K562 (cell line): ENCODE data around the gene MED15. TPM values are rescaled to one million over a fixed set of nuclear protein-coding genes. Genes with fewer than 3 reads are reported as not detected.

Experiments
- COPS2 ChIP-seq: fragments of 450-650 bp; conservative IDR thresholded peaks from 2 replicates; pipeline ENCODE4 v1.6.1; 2016; ENCODE audit warnings: mild to moderate bottlenecking, moderate library complexity
- PHF20 ChIP-seq: fragments of 450-650 bp; IDR thresholded peaks from 2 replicates; pipeline ENCODE4 v1.6.1; 2018; ENCODE audit not compliant: partially characterized antibody
- ZC3H8 ChIP-seq: fragments of 450-650 bp; IDR thresholded peaks from 2 replicates; pipeline ENCODE4 v1.6.1; 2017
- polyA plus RNA-seq, 8 experiments: library from polyadenylated mRNA; depleted of rRNA in 4 of 8; stranded (reverse) in 5 of 8; unstranded in 3 of 8; fragments of >200 nt; fragmentation: Nextera tagmentation in 2 of 8; fragmentation: Illumina TruSeq in 1 of 8; extraction: Ambion mirVana in 2 of 8; extraction: Trizol in 1 of 8; gene quantifications; 2 replicates each; pipeline versions ENCODE4 v1.2.1 to v1.2.3, GENCODE V29; 2011 to 2014; ENCODE audit warnings: inconsistent platforms in 1 of 8, missing spikeins in 1 of 8
- total RNA-seq, 7 experiments: library from RNA; depleted of rRNA in 6 of 7; stranded (reverse); fragments of >200 nt in 6 of 7; fragmentation: Illumina TruSeq in 2 of 7; extraction: Trizol in 2 of 7; gene quantifications; 2 replicates each; pipeline versions ENCODE4 v1.2.1 to v1.2.3, GENCODE V29; 2011 to 2021; ENCODE audit warnings: low replicate concordance in 1 of 7
- TF ChIP-seq, protein P1 (sequence below): fragments of 450-650 bp; IDR thresholded peaks from 2 replicates; pipeline ENCODE4 v1.6.1; 2018; ENCODE audit not compliant: partially characterized antibody
- TF ChIP-seq, protein P2 (sequence below): sonication (generic); formaldehyde crosslinking; IDR thresholded peaks from 2 replicates; pipeline ENCODE4 v1.8.1; 2023; ENCODE audit warnings: mild to moderate bottlenecking, missing genetic modification reagents
- TF ChIP-seq, protein P3 (sequence below): fragments of 250-450 bp; sonication (Bioruptor Pico); IDR thresholded peaks from 2 replicates; pipeline ENCODE4 v1.9.0; 2021; ENCODE audit warnings: mild to moderate bottlenecking
- TF ChIP-seq, protein P4 (sequence below), 2 experiments: fragments of 450-650 bp; IDR thresholded peaks; 2 replicates each; pipeline ENCODE4 v1.6.1; 2018; ENCODE audit warnings: mild to moderate bottlenecking in 2 of 2, low read depth in 1 of 2; ENCODE audit not compliant: partially characterized antibody in 2 of 2
- TF ChIP-seq, protein P5 (sequence below): fragments of 450-650 bp; formaldehyde crosslinking; IDR thresholded peaks from 2 replicates; pipeline ENCODE4 v1.4.0; 2020; ENCODE audit warnings: mild to moderate bottlenecking
- TF ChIP-seq, protein P6 (sequence below): fragments of 250-450 bp; sonication (Bioruptor Pico); IDR thresholded peaks from 2 replicates; pipeline ENCODE4 v1.5.0; 2021; ENCODE audit warnings: mild to moderate bottlenecking, moderate library complexity

MED15 gene
- total and polyA plus RNA-seq, 9 of the 15 experiments (the other 6 are each of a cell fraction or from before 2014, with no cell fraction given) = 4.0 to 271 (median 60.1) TPM

DNA sequence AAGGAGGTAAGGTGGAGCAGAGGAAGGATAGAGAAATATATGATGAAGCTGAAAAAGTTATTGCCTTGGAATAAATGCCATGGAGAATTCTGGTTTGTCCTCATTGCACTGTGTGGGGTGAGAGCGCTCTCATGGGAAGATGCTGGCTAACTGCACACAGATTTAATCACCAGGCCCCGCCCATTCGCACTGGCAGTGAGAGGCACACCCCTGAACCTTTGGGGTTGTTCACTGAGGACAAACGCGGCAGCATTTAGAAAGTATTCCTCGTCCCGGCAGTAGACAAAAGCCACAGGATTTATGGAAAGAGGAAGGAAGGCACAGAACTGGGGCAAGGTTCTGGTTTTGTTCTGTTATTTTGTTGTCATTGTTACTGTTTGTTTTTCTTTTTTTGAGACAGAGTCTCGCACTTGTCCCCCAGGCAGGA lies 70.2 kb downstream of the MED15 start (continued):
- TF ChIP-seq, protein P1, sequence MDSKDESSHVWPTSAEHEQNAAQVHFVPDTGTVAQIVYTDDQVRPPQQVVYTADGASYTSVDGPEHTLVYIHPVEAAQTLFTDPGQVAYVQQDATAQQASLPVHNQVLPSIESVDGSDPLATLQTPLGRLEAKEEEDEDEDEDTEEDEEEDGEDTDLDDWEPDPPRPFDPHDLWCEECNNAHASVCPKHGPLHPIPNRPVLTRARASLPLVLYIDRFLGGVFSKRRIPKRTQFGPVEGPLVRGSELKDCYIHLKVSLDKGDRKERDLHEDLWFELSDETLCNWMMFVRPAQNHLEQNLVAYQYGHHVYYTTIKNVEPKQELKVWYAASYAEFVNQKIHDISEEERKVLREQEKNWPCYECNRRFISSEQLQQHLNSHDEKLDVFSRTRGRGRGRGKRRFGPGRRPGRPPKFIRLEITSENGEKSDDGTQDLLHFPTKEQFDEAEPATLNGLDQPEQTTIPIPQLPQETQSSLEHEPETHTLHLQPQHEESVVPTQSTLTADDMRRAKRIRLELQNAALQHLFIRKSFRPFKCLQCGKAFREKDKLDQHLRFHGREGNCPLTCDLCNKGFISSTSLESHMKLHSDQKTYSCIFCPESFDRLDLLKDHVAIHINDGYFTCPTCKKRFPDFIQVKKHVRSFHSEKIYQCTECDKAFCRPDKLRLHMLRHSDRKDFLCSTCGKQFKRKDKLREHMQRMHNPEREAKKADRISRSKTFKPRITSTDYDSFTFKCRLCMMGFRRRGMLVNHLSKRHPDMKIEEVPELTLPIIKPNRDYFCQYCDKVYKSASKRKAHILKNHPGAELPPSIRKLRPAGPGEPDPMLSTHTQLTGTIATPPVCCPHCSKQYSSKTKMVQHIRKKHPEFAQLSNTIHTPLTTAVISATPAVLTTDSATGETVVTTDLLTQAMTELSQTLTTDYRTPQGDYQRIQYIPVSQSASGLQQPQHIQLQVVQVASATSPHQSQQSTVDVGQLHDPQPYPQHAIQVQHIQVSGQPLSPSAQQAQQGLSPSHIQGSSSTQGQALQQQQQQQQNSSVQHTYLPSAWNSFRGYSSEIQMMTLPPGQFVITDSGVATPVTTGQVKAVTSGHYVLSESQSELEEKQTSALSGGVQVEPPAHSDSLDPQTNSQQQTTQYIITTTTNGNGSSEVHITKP = peak; percentile 63
- TF ChIP-seq, protein P2, sequence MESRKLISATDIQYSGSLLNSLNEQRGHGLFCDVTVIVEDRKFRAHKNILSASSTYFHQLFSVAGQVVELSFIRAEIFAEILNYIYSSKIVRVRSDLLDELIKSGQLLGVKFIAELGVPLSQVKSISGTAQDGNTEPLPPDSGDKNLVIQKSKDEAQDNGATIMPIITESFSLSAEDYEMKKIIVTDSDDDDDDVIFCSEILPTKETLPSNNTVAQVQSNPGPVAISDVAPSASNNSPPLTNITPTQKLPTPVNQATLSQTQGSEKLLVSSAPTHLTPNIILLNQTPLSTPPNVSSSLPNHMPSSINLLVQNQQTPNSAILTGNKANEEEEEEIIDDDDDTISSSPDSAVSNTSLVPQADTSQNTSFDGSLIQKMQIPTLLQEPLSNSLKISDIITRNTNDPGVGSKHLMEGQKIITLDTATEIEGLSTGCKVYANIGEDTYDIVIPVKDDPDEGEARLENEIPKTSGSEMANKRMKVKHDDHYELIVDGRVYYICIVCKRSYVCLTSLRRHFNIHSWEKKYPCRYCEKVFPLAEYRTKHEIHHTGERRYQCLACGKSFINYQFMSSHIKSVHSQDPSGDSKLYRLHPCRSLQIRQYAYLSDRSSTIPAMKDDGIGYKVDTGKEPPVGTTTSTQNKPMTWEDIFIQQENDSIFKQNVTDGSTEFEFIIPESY (CRISPR knock-in tag) = no peak
- TF ChIP-seq, protein P3, sequence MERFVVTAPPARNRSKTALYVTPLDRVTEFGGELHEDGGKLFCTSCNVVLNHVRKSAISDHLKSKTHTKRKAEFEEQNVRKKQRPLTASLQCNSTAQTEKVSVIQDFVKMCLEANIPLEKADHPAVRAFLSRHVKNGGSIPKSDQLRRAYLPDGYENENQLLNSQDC (CRISPR knock-in tag) = no peak
- TF ChIP-seq ZC3H8 (no peak), COPS2 (no peak), PHF20 (no peak)
- TF ChIP-seq, protein P4, sequence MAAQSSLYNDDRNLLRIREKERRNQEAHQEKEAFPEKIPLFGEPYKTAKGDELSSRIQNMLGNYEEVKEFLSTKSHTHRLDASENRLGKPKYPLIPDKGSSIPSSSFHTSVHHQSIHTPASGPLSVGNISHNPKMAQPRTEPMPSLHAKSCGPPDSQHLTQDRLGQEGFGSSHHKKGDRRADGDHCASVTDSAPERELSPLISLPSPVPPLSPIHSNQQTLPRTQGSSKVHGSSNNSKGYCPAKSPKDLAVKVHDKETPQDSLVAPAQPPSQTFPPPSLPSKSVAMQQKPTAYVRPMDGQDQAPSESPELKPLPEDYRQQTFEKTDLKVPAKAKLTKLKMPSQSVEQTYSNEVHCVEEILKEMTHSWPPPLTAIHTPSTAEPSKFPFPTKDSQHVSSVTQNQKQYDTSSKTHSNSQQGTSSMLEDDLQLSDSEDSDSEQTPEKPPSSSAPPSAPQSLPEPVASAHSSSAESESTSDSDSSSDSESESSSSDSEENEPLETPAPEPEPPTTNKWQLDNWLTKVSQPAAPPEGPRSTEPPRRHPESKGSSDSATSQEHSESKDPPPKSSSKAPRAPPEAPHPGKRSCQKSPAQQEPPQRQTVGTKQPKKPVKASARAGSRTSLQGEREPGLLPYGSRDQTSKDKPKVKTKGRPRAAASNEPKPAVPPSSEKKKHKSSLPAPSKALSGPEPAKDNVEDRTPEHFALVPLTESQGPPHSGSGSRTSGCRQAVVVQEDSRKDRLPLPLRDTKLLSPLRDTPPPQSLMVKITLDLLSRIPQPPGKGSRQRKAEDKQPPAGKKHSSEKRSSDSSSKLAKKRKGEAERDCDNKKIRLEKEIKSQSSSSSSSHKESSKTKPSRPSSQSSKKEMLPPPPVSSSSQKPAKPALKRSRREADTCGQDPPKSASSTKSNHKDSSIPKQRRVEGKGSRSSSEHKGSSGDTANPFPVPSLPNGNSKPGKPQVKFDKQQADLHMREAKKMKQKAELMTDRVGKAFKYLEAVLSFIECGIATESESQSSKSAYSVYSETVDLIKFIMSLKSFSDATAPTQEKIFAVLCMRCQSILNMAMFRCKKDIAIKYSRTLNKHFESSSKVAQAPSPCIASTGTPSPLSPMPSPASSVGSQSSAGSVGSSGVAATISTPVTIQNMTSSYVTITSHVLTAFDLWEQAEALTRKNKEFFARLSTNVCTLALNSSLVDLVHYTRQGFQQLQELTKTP (IDR thresholded peaks at IDR 0.05; ENCODE audit: low read depth in 1 of 2, partially characterized antibody in 2 of 2) = no peak
- TF ChIP-seq, protein P5, sequence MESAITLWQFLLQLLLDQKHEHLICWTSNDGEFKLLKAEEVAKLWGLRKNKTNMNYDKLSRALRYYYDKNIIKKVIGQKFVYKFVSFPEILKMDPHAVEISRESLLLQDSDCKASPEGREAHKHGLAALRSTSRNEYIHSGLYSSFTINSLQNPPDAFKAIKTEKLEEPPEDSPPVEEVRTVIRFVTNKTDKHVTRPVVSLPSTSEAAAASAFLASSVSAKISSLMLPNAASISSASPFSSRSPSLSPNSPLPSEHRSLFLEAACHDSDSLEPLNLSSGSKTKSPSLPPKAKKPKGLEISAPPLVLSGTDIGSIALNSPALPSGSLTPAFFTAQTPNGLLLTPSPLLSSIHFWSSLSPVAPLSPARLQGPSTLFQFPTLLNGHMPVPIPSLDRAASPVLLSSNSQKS = no peak
- TF ChIP-seq, protein P6, sequence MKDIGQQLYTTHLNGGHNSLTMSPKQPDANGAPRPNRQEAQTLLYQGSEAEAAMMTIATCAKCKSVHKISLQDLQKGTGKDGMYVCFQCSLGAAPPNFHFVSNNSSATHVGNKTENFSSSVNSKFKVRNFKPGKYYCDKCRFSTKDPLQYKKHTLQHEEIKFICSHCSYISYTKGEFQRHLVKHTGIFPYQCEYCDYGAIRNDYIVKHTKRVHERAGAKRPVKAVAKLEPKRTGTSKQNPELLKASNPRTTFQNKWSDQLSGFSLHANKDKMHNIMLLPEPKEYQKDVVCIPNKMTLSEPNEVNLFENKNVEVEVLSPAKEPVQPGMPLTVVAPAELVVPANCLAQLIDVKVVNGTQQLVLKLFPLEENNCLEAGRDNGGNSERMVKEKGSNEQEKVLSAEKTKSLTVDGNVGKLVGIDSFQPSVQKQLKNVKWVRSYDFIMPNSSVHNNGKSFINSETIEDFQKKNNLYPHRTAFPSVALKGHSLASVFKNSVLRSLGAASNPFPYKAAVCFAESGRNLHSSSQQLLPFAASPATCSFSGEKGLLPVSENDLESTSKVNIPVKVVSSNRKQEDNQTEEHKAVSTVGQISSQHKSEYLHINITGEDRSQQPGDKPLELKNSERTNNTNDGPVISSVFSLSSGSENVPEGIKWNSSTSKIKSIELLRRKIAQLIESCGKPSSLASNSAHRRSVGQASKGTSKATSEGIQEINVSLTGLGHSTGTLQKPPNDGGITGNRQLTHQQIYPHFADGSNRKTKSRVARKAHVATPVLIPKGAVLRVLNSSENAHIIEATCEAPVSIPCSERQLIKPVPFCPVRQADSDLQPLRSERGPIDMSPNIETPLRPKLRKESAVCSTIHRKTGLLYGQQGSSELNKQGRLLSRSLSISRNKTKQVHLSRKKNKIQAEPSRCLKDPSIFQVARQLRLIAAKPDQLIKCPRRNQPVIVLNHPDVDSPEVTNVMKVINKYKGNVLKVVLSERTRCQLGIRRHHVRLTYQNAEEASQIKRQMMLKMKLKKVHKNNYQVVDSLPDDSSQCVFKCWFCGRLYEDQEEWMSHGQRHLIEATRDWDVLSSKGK (CRISPR knock-in tag) = no peak
